ENCODE results near the gene FMO5. TPM values are rescaled to one million over a fixed set of nuclear protein-coding genes. Genes with fewer than 3 reads are reported as not detected.

FMO5 gene
- 1 to 10 TPM; 5.3 to 8.2 (median 7.6) TPM for polyA plus RNA-seq

GRCh38 chr1:147225193-147225730, at the start of gene FMO5:
Gene FMO5, minus strand, starts transcription at chr1:147225339. Its CDS starts 310 bp downstream, at chr1:147225029.
- no peak within 1 kb of the TSS for H3K27ac ChIP-seq (ENCODE audit: low read depth, low read length)
- 0 to 1% (median 1%) methylated on average over 17 of the region's 17 CpGs for WGBS, 3 donors

GRCh38 chr1:147273409-147274336, 48.5 kb upstream of the FMO5 start:
- H3K27ac ChIP-seq (ENCODE audit: low read depth, low read length), result no peak overlapping the region
- 45 to 56% (median 45%) methylated on average over 6 of the region's 6 CpGs for WGBS, 3 donors

- no peak overlapping the region for H3K27ac ChIP-seq (ENCODE audit: low read depth, low read length)
- 62 to 68% (median 65%) methylated on average over 3 of the region's 3 CpGs for WGBS, 3 donors
These were observed 46.9 kb upstream of the FMO5 start for GRCh38 chr1:147272042-147272441.

GRCh38 chr1:147270721-147271120, 45.6 kb upstream of the FMO5 start:
- no peak overlapping the region for H3K27ac ChIP-seq (ENCODE audit: low read depth, low read length)
- 46 to 66% (median 59%) methylated on average over 2 of the region's 2 CpGs for WGBS, 3 donors

- H3K27ac ChIP-seq (ENCODE audit: low read depth, low read length), result no peak overlapping the region
- 95 to 96% (median 96%) methylated on average over 4 of the region's 4 CpGs for WGBS, 3 donors
These were observed 42.6 kb upstream of the FMO5 start for GRCh38 chr1:147267711-147268110.

- WGBS, 3 donors, result 95 to 96% (median 96%) methylated on average over 5 of the region's 5 CpGs
- H3K27ac ChIP-seq (ENCODE audit: low read depth, low read length), result no peak overlapping the region
These were observed 41.2 kb upstream of the FMO5 start for GRCh38 chr1:147266381-147266780.

GRCh38 chr1:147264158-147264768, 39.1 kb upstream of the FMO5 start:
- 70 to 94% (median 80%) methylated on average over 3 of the region's 3 CpGs for WGBS, 3 donors
- H3K27ac ChIP-seq (ENCODE audit: low read depth, low read length), result no peak overlapping the region

GRCh38 chr1:147260956-147261355, 35.8 kb upstream of the FMO5 start:
- 95 to 99% (median 98%) methylated on average over 4 of the region's 4 CpGs for WGBS, 3 donors
- no peak overlapping the region for H3K27ac ChIP-seq (ENCODE audit: low read depth, low read length)

GRCh38 chr1:147252540-147252939, 27.4 kb upstream of the FMO5 start:
- 92 to 96% (median 94%) methylated on average over 9 of the region's 9 CpGs for WGBS, 3 donors
- H3K27ac ChIP-seq (ENCODE audit: low read depth, low read length), result no peak overlapping the region

- WGBS, 3 donors, result 85 to 89% (median 88%) methylated on average over 4 of the region's 4 CpGs
These were observed 22.6 kb upstream of the FMO5 start for GRCh38 chr1:147247656-147248238.

GRCh38 chr1:147246910-147247655, 21.9 kb upstream of the FMO5 start:
- no peak overlapping the region for H3K27ac ChIP-seq (ENCODE audit: low read depth, low read length)
- 52 to 81% (median 68%) methylated on average over 2 of the region's 2 CpGs for WGBS, 3 donors

More at GRCh38 chr1:147247656-147248238, 22.6 kb upstream of the FMO5 start:
- no peak overlapping the region for H3K27ac ChIP-seq (ENCODE audit: low read depth, low read length)

GRCh38 chr1:147246044-147246690, 21.0 kb upstream of the FMO5 start:
- no peak overlapping the region for H3K27ac ChIP-seq (ENCODE audit: low read depth, low read length)
- 62 to 96% (median 84%) methylated on average over 2 of the region's 2 CpGs for WGBS, 3 donors

- H3K27ac ChIP-seq (ENCODE audit: low read depth, low read length), result no peak overlapping the region
- 49 to 61% (median 60%) methylated on average over 3 of the region's 3 CpGs for WGBS, 3 donors
These were observed 20.5 kb upstream of the FMO5 start for GRCh38 chr1:147245586-147246021.

GRCh38 chr1:147245129-147245528, 20.0 kb upstream of the FMO5 start:
- no peak overlapping the region for H3K27ac ChIP-seq (ENCODE audit: low read depth, low read length)
- 92 to 99% (median 93%) methylated on average over 6 of the region's 6 CpGs for WGBS, 3 donors

GRCh38 chr1:147243841-147244240, 18.7 kb upstream of the FMO5 start:
- WGBS, 3 donors, result 9 to 13% (median 10%) methylated on average over 4 of the region's 4 CpGs
- H3K27ac ChIP-seq (ENCODE audit: low read depth, low read length), result no peak overlapping the region

GRCh38 chr1:147243228-147243685, 18.1 kb upstream of the FMO5 start:
- 0% methylated on average over 30 of the region's 30 CpGs for WGBS, 3 donors
- peak overlapping the region; percentile 48 for H3K27ac ChIP-seq (ENCODE audit: low read depth, low read length)

GRCh38 chr1:147242449-147243227, 17.5 kb upstream of the FMO5 start, which contains the start of gene CHD1L:
Gene CHD1L, plus strand, starts transcription at chr1:147242684. Its CDS starts 20 bp downstream, at chr1:147242704.
- 0 to 1% (median 0%) methylated on average over 75 to 82 of the region's 82 CpGs for WGBS, 3 donors
- H3K27ac ChIP-seq (ENCODE audit: low read depth, low read length), result peak within 1 kb of the TSS; percentile 48

All from adipose tissue (tissue), 3 donors.